HepG2 (cell line): Measurements from ENCODE around the gene PRR29. TPM values are rescaled to one million over a fixed set of nuclear protein-coding genes. Genes with fewer than 3 reads are reported as not detected.

ENCODE experiments used
- CCDC6 ChIP-seq: sonication (generic); formaldehyde crosslinking; IDR thresholded peaks from 2 replicates; pipeline ENCODE4 v1.8.1; 2022; ENCODE audit warnings: mild to moderate bottlenecking, missing genetic modification reagents, moderate library complexity
- FOXO1 ChIP-seq: sonication (generic); formaldehyde crosslinking; IDR thresholded peaks from 2 replicates; pipeline ENCODE4 v1.4.0; 2020; ENCODE audit warnings: missing genetic modification reagents
- HMGXB4 ChIP-seq, 2 experiments: sonication (generic) in 1 of 2; formaldehyde crosslinking in 1 of 2; IDR thresholded peaks; 2 replicates each; pipeline versions ENCODE4 v1.4.0 to v1.6.1; 2018 to 2020; ENCODE audit warnings: missing genetic modification reagents in 2 of 2, borderline replicate concordance in 1 of 2, low read depth in 1 of 2, mild to moderate bottlenecking in 1 of 2, missing biosample characterization in 1 of 2
- IKZF4 ChIP-seq: sonication (generic); formaldehyde crosslinking; IDR thresholded peaks from 2 replicates; pipeline ENCODE4 v1.5.1; 2020; ENCODE audit warnings: borderline replicate concordance, mild to moderate bottlenecking, low read depth, missing genetic modification reagents; ENCODE audit errors: not compliant biosample characterization
- MIER2 ChIP-seq: IDR thresholded peaks from 2 replicates; pipeline ENCODE4 v1.6.1; 2016; ENCODE audit warnings: missing biosample characterization, missing genetic modification reagents
- MNT ChIP-seq: fragments of 450-650 bp; IDR thresholded peaks from 2 replicates; pipeline ENCODE4 v1.6.1; 2016
- RNF2 ChIP-seq: fragments of 450-650 bp; conservative IDR thresholded peaks from 2 replicates; pipeline ENCODE4 v1.6.1; 2016; ENCODE audit warnings: low read depth
- SALL1 ChIP-seq: sonication (generic); formaldehyde crosslinking; IDR thresholded peaks from 2 replicates; pipeline ENCODE4 v1.8.0; 2022; ENCODE audit warnings: mild to moderate bottlenecking, missing genetic modification reagents
- SOX6 ChIP-seq, 2 experiments: fragments of 450-650 bp in 1 of 2; sonication (generic) in 1 of 2; formaldehyde crosslinking in 1 of 2; IDR thresholded peaks; 2 replicates each; pipeline versions ENCODE4 v1.4.0 to v1.6.1; 2017 to 2020; ENCODE audit warnings: antibody characterized with exemption in 1 of 2, mild to moderate bottlenecking in 1 of 2, missing genetic modification reagents in 1 of 2
- TGIF2 ChIP-seq: IDR thresholded peaks from 2 replicates; pipeline ENCODE4 v1.6.1; 2016; ENCODE audit warnings: control low read depth, missing compliant biosample characterization
- THAP9 ChIP-seq: sonication (generic); formaldehyde crosslinking; IDR thresholded peaks from 2 replicates; pipeline ENCODE4; 2020; ENCODE audit warnings: missing genetic modification reagents, mild to moderate bottlenecking, borderline replicate concordance
- THRA ChIP-seq: sonication (generic); formaldehyde crosslinking; IDR thresholded peaks from 2 replicates; pipeline ENCODE4 v1.4.0; 2020; ENCODE audit warnings: missing genetic modification reagents, borderline replicate concordance
- ZNF232 ChIP-seq: sonication (generic); formaldehyde crosslinking; IDR thresholded peaks from 2 replicates; pipeline ENCODE4 v1.4.0; 2020; ENCODE audit warnings: missing genetic modification reagents, borderline replicate concordance
- ZNF276 ChIP-seq: sonication (generic); formaldehyde crosslinking; IDR thresholded peaks from 2 replicates; pipeline ENCODE4 v1.4.0; 2020; ENCODE audit warnings: mild to moderate bottlenecking, low read depth, missing genetic modification reagents
- ZNF335 ChIP-seq: sonication (generic); formaldehyde crosslinking; IDR thresholded peaks from 2 replicates; pipeline ENCODE4 v1.4.0; 2020; ENCODE audit warnings: missing genetic modification reagents
- ZNF441 ChIP-seq: sonication (generic); formaldehyde crosslinking; IDR thresholded peaks from 2 replicates; pipeline ENCODE4 v1.7.0; 2021; ENCODE audit warnings: missing genetic modification reagents, borderline replicate concordance
- ZNF605 ChIP-seq: sonication (generic); formaldehyde crosslinking; IDR thresholded peaks from 2 replicates; pipeline ENCODE4 v1.8.0; 2022; ENCODE audit warnings: mild to moderate bottlenecking, missing genetic modification reagents
- polyA plus RNA-seq, 8 experiments: library from polyadenylated mRNA; depleted of rRNA in 3 of 8; stranded (reverse) in 7 of 8; unstranded in 1 of 8; fragments of >200 nt; fragmentation: Illumina TruSeq in 4 of 8; extraction: Trizol in 4 of 8; gene quantifications; 2 replicates each; pipeline versions ENCODE4 v1.2.1 to v1.2.3, GENCODE V29; 2011 to 2016; ENCODE audit warnings: low read depth in 4 of 8, missing spikeins in 1 of 8, mixed read lengths in 1 of 8; ENCODE audit not compliant: insufficient read depth in 1 of 8
- total RNA-seq, 5 experiments: library from RNA; depleted of rRNA; stranded (reverse); fragments of >200 nt; fragmentation: Illumina TruSeq; extraction: Trizol; gene quantifications; 2 replicates each; pipeline ENCODE4 v1.2.3, GENCODE V29; 2016; ENCODE audit warnings: low read depth in 1 of 5

Gene PRR29
- total and polyA plus RNA-seq, 2 of the 13 experiments (the other 11 are each of a cell fraction or from before 2014, with no cell fraction given) = 0.07 to 0.20 TPM

- TF ChIP-seq IKZF4 (peak; percentile 21), ZNF276 (CRISPR knock-in tag) (no peak), CCDC6 (CRISPR knock-in tag) (no peak), ZNF335 (CRISPR knock-in tag) (0 out of 2 replicates have a peak, but pooled peaks have one; percentile 34), SOX6 (IDR thresholded peaks at IDR 0.05) (no peak), SOX6 (CRISPR knock-in tag; IDR thresholded peaks at IDR 0.05) (peak; percentile 46; the same call in 1 of the 2 replicates), HMGXB4 (CRISPR knock-in tag; IDR thresholded peaks at IDR 0.05; ENCODE audit: borderline replicate concordance in 1 of 2, low read depth in 1 of 2) (peak; percentile 87 to 97), MNT (no peak), THRA (CRISPR knock-in tag) (0 out of 2 replicates have a peak, but pooled peaks have one; percentile 37), ZNF441 (CRISPR knock-in tag) (no peak), MIER2 (CRISPR knock-in tag) (peak; percentile 69), ZNF605 (CRISPR knock-in tag) (peak; percentile 71; the same call in 1 of the 2 replicates), ZNF232 (CRISPR knock-in tag) (0 out of 2 replicates have a peak, but pooled peaks have one; percentile 25), TGIF2 (CRISPR knock-in tag) (no peak), SALL1 (CRISPR knock-in tag) (peak; percentile 78), RNF2 (0 out of 2 replicates have a peak, but pooled peaks have one; percentile 46), FOXO1 (CRISPR knock-in tag) (peak; percentile 66), THAP9 (peak; percentile 58; the same call in 1 of the 2 replicates)
These were observed 27.7 kb downstream of the PRR29 start (continued) for GRCh38 chr17:64025732-64026294.
